GM12874 (cell line): Measurements from ENCODE around the gene COLEC12.

Experiments used
- CTCF ChIP-seq: IDR thresholded peaks from 2 replicates; pipeline ENCODE4 v1.5.1; 2011; ENCODE audit warnings: low read depth, mild to moderate bottlenecking, control low read depth, low read length, moderate library complexity; ENCODE audit not compliant: insufficient read depth

Gene COLEC12

GRCh38 chr18:294566-294965, 205.9 kb downstream of the COLEC12 start:
- no peak for TF ChIP-seq CTCF

DNA sequence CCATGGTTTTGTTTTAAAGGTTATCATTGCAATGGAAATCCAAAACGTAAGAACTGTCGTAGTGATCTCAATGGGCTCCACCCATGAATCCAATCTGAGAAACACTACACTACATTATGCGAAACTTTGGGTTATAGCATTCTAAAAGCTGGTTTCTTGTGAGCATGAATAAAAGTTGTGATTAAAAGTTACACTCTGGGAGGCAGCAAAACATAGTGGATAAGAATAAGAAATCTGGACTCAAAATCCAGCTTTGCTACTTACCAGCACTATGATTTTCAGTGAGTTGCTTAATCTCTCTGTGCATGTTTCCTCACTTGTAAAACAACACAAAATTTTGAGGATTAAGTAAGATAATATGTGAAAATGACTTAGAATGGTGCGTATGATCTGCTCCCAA, 207.0 kb downstream of the COLEC12 start:
- no peak for TF ChIP-seq CTCF

DNA sequence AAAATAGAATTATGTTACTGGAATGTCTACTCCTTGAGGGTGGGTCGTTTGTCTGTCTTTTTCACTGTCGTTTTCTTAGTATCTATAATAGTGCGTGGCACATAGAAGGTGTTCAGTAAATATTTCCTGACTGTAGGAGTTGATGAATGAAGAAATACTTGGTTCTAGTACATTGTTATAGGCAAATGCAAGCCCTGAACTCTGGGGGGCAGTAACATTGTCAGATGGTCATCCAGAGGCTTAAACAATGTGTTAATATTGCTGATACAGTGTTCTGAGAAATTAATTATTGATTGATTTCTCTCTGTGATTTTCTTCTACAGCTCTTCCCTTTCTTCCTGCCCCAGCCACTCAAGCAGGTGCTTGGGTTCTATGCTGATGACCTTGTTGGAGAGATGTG, 208.2 kb downstream of the COLEC12 start:
- TF ChIP-seq CTCF, result no peak

- no peak for TF ChIP-seq CTCF
These were observed 211.5 kb downstream of the COLEC12 start for GRCh38 chr18:289026-289425.

- TF ChIP-seq CTCF, result 0 out of 2 replicates have a peak, but pooled peaks have one; percentile 8
These were observed 213.8 kb downstream of the COLEC12 start for GRCh38 chr18:286515-287310.

DNA sequence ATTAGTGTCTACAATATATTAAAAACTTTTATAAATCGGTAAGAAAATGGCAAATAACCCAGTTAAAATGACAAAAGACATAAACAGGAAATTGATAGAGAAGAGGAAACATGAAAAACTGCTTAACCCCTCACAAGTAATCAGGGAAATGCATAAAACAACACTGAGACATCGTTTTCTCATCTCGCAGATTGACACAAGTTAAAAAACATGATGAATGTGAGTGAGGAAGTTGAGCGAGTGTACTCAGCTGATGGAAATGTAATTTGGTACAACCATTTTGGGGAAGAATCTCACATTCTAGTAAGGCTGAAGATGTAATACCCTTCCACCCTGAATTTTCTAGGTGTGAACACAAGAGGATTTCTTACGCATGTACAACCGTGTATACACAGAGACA, 214.7 kb downstream of the COLEC12 start:
- no peak for TF ChIP-seq CTCF

- no peak for TF ChIP-seq CTCF
These were observed 225.0 kb downstream of the COLEC12 start for GRCh38 chr18:275486-275885.
